CD4-positive, CD25-positive, alpha-beta regulatory T cell (primary cell): Measurements from ENCODE around the gene SOCS4. TPM values are rescaled to one million over a fixed set of nuclear protein-coding genes. Genes with fewer than 3 reads are reported as not detected.

ENCODE experiments used
- ATAC-seq, 2 donors: fragments of 150-1000 bp; cut with Tn5 transposase; one replicate each; pipeline ENCODE4 v1.10.0; 2021; ENCODE audit warnings: low read depth in 2 of 2, moderate number of reproducible peaks in 2 of 2, moderate library complexity in 1 of 2
- DNase-seq, 3 donors: peaks; one replicate each; pipeline versions ENCODE4 v3.0.0 to v3.0.0-alpha.2; 2012 to 2022; ENCODE audit warnings: mixed read lengths in 1 of 3
- H3K27ac ChIP-seq: one replicate; pipeline ENCODE4 v1.7.0; 2013; ENCODE audit warnings: mild to moderate bottlenecking, low read length; ENCODE audit not compliant: insufficient read depth, poor library complexity, severe bottlenecking
- H3K27me3 ChIP-seq: one replicate; pipeline ENCODE4 v1.7.0; 2013; ENCODE audit warnings: low read length; ENCODE audit not compliant: control insufficient read depth, insufficient read depth
- H3K36me3 ChIP-seq: one replicate; pipeline ENCODE4 v1.7.0; 2013; ENCODE audit warnings: mild to moderate bottlenecking, low read length, moderate library complexity; ENCODE audit not compliant: control insufficient read depth, insufficient read depth
- H3K4me1 ChIP-seq: 2 replicates; pipeline ENCODE4 v1.7.0; 2013; ENCODE audit warnings: mild to moderate bottlenecking, low read length; ENCODE audit not compliant: insufficient read depth, control insufficient read depth, poor library complexity, severe bottlenecking
- H3K4me3 ChIP-seq: one replicate; pipeline ENCODE4 v1.7.0; 2013; ENCODE audit warnings: low read depth, mild to moderate bottlenecking, low read length, moderate library complexity
- H3K9me3 ChIP-seq, 2 experiments: 1 replicate in 1 of 2; 2 replicates in 1 of 2; pipeline ENCODE4 v1.7.0; 2013; ENCODE audit warnings: low read length in 2 of 2, mild to moderate bottlenecking in 1 of 2, moderate library complexity in 1 of 2; ENCODE audit not compliant: control insufficient read depth in 2 of 2
- H3K27ac Mint-ChIP-seq, 3 donors: one replicate each; pipeline ENCODE4 v1.8.0; 2020 to 2022; ENCODE audit warnings: mild to moderate bottlenecking in 3 of 3, mixed read lengths in 3 of 3, moderate library complexity in 2 of 3
- H3K27me3 Mint-ChIP-seq: one replicate; pipeline ENCODE4 v1.8.0; 2022; ENCODE audit warnings: mild to moderate bottlenecking, mixed read lengths
- H3K36me3 Mint-ChIP-seq: one replicate; pipeline ENCODE4 v1.8.0; 2020; ENCODE audit warnings: mixed read lengths
- H3K4me1 Mint-ChIP-seq, 4 donors: one replicate each; pipeline ENCODE4 v1.8.0; 2020 to 2022; ENCODE audit warnings: mixed read lengths in 4 of 4, mild to moderate bottlenecking in 1 of 4
- H3K4me3 Mint-ChIP-seq, 4 donors: one replicate each; pipeline ENCODE4 v1.8.0; 2020 to 2022; ENCODE audit warnings: mild to moderate bottlenecking in 4 of 4, mixed read lengths in 4 of 4, moderate library complexity in 3 of 4
- H3K9me3 Mint-ChIP-seq, 7 donors: one replicate each; pipeline ENCODE4 v1.8.0; 2020 to 2022; ENCODE audit warnings: mixed read lengths in 7 of 7, mild to moderate bottlenecking in 3 of 7, moderate library complexity in 2 of 7
- polyA plus RNA-seq, 4 donors: library from polyadenylated mRNA; unstranded; fragments of 300-500 nt; fragmentation: Illumina TruSeq; gene quantifications; one replicate each; pipeline ENCODE4 v1.2.3, GENCODE V29; 2021
- total RNA-seq: library from RNA; stranded (reverse); gene quantifications from one replicate; pipeline ENCODE4 v1.2.3, GENCODE V29; 2022

SOCS4 gene, protein sequence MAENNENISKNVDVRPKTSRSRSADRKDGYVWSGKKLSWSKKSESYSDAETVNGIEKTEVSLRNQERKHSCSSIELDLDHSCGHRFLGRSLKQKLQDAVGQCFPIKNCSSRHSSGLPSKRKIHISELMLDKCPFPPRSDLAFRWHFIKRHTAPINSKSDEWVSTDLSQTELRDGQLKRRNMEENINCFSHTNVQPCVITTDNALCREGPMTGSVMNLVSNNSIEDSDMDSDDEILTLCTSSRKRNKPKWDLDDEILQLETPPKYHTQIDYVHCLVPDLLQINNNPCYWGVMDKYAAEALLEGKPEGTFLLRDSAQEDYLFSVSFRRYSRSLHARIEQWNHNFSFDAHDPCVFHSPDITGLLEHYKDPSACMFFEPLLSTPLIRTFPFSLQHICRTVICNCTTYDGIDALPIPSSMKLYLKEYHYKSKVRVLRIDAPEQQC
- total RNA-seq (28.5 TPM), polyA plus RNA-seq (1 to 10 TPM; 2.5 to 3.8 (median 2.7) TPM)

- Histone ChIP-seq H3K9me3 (no peaks in the 10 kb centered on the region), H3K4me1 (peaks cover 35% of the 10 kb centered on the region), H3K27me3 (no peaks in the 10 kb centered on the region), H3K27ac (peak within 1 kb of the TSS; percentile 90), H3K36me3 (peaks cover 2% of the 10 kb centered on the region), H3K4me3 (peak within 1 kb of the TSS; percentile 95)
- peak within 1 kb of the TSS; percentile 88 for H3K27ac Mint-ChIP-seq
- H3K36me3 Mint-ChIP-seq, result peaks cover 4% of the 10 kb centered on the region
- DNase-seq (peak; percentile 96 to 97 (median 96)), ATAC-seq (peak; percentile 86 to 90)
- no peaks in the 10 kb centered on the region for H3K27me3 Mint-ChIP-seq
- peaks cover 0 to 2% (median 0%) of the 10 kb centered on the region in 7 donors for H3K9me3 Mint-ChIP-seq
- H3K4me1 Mint-ChIP-seq, result peaks cover 39 to 62% (median 50%) of the 10 kb centered on the region in 4 donors
- H3K4me3 Mint-ChIP-seq, result peak within 1 kb of the TSS; percentile 89 to 99 (median 90)
Measured at GRCh38 chr14:55026793-55027561, at the start of gene SOCS4, which contains the start of gene WDHD1. SOCS4 (plus strand) TSS chr14:55027236; CDS start chr14:55043042, 15,806 bp downstream. WDHD1 (minus strand) TSS chr14:55027099; CDS start chr14:55026787, 312 bp downstream.

- Mint-ChIP-seq H3K4me1 (peaks cover 0 to 5% (median 1%) of the 10 kb centered on the region in 4 donors), H3K27me3 (no peaks in the 10 kb centered on the region), H3K9me3 (no peaks in the 10 kb centered on the region), H3K4me3 (no peak overlapping the region), H3K27ac (peak overlapping the region in 1 of 3 donors; percentile 10), H3K36me3 (peaks cover 3% of the 10 kb centered on the region)
- Histone ChIP-seq H3K27ac (no peak overlapping the region), H3K36me3 (peaks cover 2% of the 10 kb centered on the region), H3K4me1 (no peaks in the 10 kb centered on the region), H3K27me3 (no peaks in the 10 kb centered on the region), H3K4me3 (no peak overlapping the region), H3K9me3 (no peaks in the 10 kb centered on the region)
- DNase-seq (no peak), ATAC-seq (no peak)
Measured at GRCh38 chr14:54979039-54979438, 48.0 kb upstream of the SOCS4 start.

- DNase-seq, result peak in 2 of 3 donors; percentile 14 to 17
- H3K27ac Mint-ChIP-seq, result no peak overlapping the region
Measured at GRCh38 chr14:54981698-54982097, 45.3 kb upstream of the SOCS4 start.

GRCh38 chr14:54985156-54985555, 41.9 kb upstream of the SOCS4 start:
- Histone ChIP-seq H3K36me3 (no peaks in the 10 kb centered on the region), H3K27ac (no peak overlapping the region), H3K4me1 (no peaks in the 10 kb centered on the region), H3K9me3 (no peaks in the 10 kb centered on the region), H3K4me3 (no peak overlapping the region), H3K27me3 (no peaks in the 10 kb centered on the region)
- Mint-ChIP-seq H3K36me3 (peaks cover 30% of the 10 kb centered on the region), H3K27ac (no peak overlapping the region), H3K4me3 (no peak overlapping the region), H3K27me3 (no peaks in the 10 kb centered on the region), H3K9me3 (no peaks in the 10 kb centered on the region), H3K4me1 (peaks cover 0 to 2% (median 0%) of the 10 kb centered on the region in 4 donors)
- DNase-seq (no peak), ATAC-seq (no peak)

More at GRCh38 chr14:54981698-54982097, 45.3 kb upstream of the SOCS4 start:
- Histone ChIP-seq H3K36me3 (peaks cover 2% of the 10 kb centered on the region), H3K9me3 (no peaks in the 10 kb centered on the region), H3K4me1 (no peaks in the 10 kb centered on the region), H3K27me3 (no peaks in the 10 kb centered on the region), H3K27ac (no peak overlapping the region), H3K4me3 (no peak overlapping the region)
- no peaks in the 10 kb centered on the region for H3K9me3 Mint-ChIP-seq
- H3K4me1 Mint-ChIP-seq, result peaks cover 0 to 2% (median 0%) of the 10 kb centered on the region in 4 donors
- no peaks in the 10 kb centered on the region for H3K27me3 Mint-ChIP-seq
- no peak overlapping the region for H3K4me3 Mint-ChIP-seq
- H3K36me3 Mint-ChIP-seq, result peaks cover 22% of the 10 kb centered on the region
- no peak for ATAC-seq

GRCh38 chr14:55000381-55000780, 26.7 kb upstream of the SOCS4 start:
- no peak for ATAC-seq
- H3K36me3 Mint-ChIP-seq, result peaks cover 24% of the 10 kb centered on the region
- no peak for DNase-seq
- peaks cover 3% of the 10 kb centered on the region for H3K36me3 ChIP-seq
- no peak overlapping the region for H3K27ac Mint-ChIP-seq
- H3K27ac ChIP-seq, result no peak overlapping the region
- no peaks in the 10 kb centered on the region for H3K27me3 Mint-ChIP-seq
- no peaks in the 10 kb centered on the region for H3K27me3 ChIP-seq
- no peak overlapping the region for H3K4me3 ChIP-seq
- no peaks in the 10 kb centered on the region for H3K9me3 ChIP-seq
- peaks cover 0 to 5% (median 2%) of the 10 kb centered on the region in 4 donors for H3K4me1 Mint-ChIP-seq
- no peak overlapping the region for H3K4me3 Mint-ChIP-seq
- no peaks in the 10 kb centered on the region for H3K4me1 ChIP-seq
- no peaks in the 10 kb centered on the region for H3K9me3 Mint-ChIP-seq

GRCh38 chr14:55005071-55005470, 22.0 kb upstream of the SOCS4 start:
- no peak overlapping the region for H3K27ac ChIP-seq
- no peaks in the 10 kb centered on the region for H3K9me3 ChIP-seq
- Mint-ChIP-seq H3K36me3 (peaks cover 22% of the 10 kb centered on the region), H3K4me1 (peaks cover 0 to 3% (median 0%) of the 10 kb centered on the region in 4 donors), H3K4me3 (no peak overlapping the region), H3K9me3 (no peaks in the 10 kb centered on the region), H3K27me3 (no peaks in the 10 kb centered on the region), H3K27ac (peak overlapping the region in 1 of 3 donors; percentile 72)
- H3K27me3 ChIP-seq, result no peaks in the 10 kb centered on the region
- ATAC-seq (no peak), DNase-seq (no peak)
- H3K4me1 ChIP-seq, result no peaks in the 10 kb centered on the region
- H3K36me3 ChIP-seq, result peaks cover 4% of the 10 kb centered on the region
- H3K4me3 ChIP-seq, result no peak overlapping the region

- Mint-ChIP-seq H3K27me3 (no peaks in the 10 kb centered on the region), H3K27ac (no peak overlapping the region), H3K9me3 (peaks cover 0 to 2% (median 0%) of the 10 kb centered on the region in 7 donors), H3K4me3 (no peak overlapping the region), H3K4me1 (peaks cover 1 to 10% (median 5%) of the 10 kb centered on the region in 4 donors), H3K36me3 (peaks cover 11% of the 10 kb centered on the region)
- no peak for DNase-seq
- H3K4me3 ChIP-seq, result no peak overlapping the region
- H3K27ac ChIP-seq, result no peak overlapping the region
- ATAC-seq, result no peak
- no peaks in the 10 kb centered on the region for H3K36me3 ChIP-seq
- H3K4me1 ChIP-seq, result no peaks in the 10 kb centered on the region
- H3K9me3 ChIP-seq, result no peaks in the 10 kb centered on the region
- no peaks in the 10 kb centered on the region for H3K27me3 ChIP-seq
Measured at GRCh38 chr14:55015006-55015405, 12.0 kb upstream of the SOCS4 start.
